Activated CD4-positive, alpha-beta T cell treated with anti-CD3 and anti-CD28 coated beads, Interleukin-10, Interleukin-2, amounts not matched to agents 100 ng/mL and 50 ng/mL, durations not matched to agents 16 hours and 8 hours (primary cell): ENCODE results near the gene PNP.
"Not testable (repeated sequence)": the region's sequence is repeated elsewhere in the genome, so short reads cannot be mapped to it uniquely, and the experiment has no call there.

ENCODE experiments used
- DNase-seq: peaks from one replicate; pipeline ENCODE4 v3.0.0-alpha.2; 2020

Gene PNP

DNA sequence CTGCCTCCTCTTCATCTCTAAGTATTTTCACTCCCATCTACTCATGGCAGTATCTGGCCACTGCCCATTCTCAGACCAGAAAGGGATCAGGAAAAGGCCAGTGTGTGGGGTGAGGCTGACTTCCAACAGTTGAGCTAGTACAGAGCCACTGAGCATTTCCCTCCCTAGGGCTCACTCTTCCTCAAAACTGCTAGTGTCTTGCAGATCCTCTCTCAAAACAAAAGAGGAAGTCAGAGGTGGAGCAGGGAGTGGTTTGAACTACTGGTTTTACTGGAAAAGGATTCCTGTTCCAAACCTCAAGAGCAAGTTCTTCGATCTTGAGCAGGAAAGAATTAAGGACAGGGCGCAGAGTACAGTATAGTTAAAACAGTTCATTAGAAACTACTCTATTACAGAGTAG, 24.4 kb downstream of the PNP start:
- no peak for DNase-seq

DNA sequence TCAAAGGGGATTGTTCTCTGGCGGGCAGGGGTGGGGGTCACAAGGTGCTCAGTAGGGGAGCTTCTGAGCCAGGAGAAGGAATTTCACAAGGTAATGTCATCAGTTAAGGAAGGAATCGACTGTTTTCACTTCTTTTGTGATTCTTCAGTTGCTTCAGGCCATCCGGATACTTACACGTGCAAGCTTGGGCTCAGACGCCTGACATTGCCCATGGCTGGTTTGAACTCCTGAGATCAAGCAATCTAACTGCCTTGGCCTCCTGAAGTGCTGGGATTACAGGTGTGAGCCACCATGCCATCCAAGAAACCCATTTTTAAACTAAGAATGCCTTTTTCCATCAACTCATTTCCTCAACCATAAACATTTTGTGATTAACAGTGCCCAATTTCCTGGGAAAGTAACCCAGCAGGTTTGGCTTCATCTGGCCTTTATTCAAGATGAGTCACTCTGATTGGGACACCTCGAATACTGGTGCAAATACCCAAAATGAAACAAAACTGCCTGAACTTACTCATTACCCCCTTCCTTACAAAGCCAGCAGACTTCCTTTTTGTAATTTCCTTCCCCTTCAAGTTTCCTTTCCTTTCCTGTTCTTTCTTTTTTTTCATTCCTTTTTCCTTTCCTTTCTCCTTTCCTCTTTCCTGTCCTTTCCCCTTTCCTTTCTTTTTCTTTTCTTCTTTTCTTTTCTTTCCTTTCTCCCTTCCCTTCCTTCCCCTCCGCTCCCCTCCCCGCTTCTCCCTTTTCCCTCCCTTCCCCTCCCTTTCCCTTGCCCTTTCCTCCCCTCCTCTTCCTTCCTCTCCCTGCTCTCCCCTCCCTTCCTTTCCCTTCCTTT, 25.9 kb downstream of the PNP start:
- peak; percentile 57 for DNase-seq

DNA sequence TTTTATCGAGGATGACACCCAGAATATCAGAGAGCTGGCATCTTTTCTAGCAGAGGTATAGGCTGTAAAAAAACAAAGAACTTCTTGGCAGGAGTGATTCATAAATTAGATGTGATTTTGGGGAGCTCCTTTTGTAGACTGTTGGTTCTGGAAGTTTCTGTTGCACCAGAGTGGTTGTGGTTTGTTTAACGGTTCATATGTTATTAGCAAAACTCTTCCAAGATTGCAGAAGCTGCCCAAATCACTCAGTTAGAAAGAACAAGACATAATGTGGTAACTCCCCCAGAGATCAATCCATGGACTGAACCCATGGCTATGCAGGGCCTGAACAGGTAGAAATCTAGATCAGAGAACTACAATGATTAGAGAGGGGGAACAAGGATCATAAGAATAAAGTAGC, 29.4 kb downstream of the PNP start:
- no peak for DNase-seq

DNA sequence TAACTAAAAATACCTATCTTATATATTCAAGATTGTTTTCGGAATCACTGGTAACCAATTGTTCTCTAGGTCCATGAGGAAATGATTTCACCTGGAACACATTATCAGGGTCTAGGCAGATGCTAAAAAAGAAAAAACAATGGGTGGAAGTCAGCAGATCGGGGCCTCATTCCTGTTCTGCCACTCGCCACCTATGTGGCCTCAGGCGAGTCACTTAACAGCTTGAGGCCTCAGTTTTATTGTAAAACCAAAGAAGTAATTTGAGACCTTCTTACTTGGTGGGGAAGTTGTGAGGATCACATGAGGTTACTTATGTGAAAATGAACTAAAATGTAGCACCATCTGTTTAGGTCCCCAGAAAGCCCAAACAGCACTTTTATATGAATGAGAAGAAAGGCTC, 29.9 kb downstream of the PNP start:
- DNase-seq: peak; percentile 13

DNA sequence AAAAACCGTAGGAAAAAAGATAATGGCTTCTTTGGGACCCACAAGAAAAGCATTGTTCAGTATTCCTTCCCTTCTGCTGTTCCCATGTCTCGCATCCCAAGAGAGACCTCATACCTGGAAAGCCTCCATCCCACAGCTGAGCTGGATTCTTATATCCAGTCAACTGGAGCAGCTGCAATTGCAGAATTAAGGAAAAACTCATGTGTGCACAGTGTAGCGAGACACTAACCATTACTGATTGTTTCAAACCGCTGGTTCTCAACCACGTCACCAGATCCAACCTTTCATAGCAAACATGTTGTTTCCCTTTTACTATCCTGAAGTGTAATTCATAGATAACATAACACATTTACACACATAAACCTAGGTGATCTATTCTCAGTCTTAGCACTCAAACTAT, 30.7 kb downstream of the PNP start:
- no peak for DNase-seq

DNA sequence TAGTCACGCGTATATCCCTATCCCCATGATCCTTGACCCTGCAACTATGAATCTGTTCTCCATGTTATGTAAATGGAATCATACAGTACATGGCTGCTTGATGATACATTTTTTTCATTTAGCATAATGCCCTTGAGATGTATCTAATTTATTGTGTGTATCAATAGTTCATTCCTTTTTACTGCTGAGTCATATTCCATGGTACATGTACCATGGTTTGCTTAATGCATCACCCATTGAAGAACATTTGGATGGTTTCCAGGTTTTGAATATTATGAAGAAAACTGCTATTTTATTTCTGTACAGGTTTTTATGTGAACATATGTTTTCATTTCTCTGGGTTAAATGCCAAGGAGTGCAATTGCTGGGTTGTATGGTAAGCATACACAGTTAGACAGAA, 32.1 kb downstream of the PNP start:
- DNase-seq: no peak

DNA sequence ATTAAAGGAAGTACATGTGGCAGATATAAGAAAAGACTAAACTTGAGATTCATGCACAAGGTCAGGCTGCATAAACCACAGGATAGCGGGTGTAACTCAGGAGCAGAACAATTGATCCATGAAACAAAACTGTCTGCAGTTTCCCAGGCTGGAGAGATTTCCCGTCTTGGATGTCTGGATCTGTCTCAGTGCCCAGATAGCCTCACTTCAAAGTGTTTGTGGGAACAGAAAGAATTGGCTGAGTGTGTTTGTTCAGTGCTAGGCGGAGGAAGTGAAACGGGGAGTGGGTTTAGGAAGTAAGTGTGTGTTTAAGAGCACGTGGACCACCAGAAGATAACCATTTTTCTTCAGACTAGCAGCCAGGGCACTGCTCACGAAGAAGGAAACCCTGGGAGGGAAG, 34.7 kb downstream of the PNP start:
- DNase-seq: no peak

DNA sequence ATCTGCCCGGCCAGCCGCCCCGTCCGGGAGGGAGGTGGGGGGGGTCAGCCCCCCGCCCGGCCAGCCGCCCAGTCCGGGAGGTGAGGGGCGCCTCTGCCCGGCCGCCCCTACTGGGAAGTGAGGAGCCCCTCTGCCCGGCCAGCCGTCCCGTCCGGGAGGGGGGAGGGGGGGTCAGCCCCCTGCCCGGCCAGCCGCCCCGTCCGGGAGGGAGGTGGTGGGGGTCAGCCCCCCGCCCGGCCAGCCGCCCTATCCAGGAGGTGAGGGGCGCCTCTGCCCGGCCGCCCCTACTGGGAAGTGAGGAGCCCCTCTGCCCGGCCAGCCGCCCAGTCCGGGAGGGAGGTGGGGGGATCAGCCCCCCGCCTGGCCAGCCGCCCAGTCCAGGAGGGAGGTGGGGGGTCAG, 37.1 kb downstream of the PNP start:
- DNase-seq: not testable (repeated sequence)

DNA sequence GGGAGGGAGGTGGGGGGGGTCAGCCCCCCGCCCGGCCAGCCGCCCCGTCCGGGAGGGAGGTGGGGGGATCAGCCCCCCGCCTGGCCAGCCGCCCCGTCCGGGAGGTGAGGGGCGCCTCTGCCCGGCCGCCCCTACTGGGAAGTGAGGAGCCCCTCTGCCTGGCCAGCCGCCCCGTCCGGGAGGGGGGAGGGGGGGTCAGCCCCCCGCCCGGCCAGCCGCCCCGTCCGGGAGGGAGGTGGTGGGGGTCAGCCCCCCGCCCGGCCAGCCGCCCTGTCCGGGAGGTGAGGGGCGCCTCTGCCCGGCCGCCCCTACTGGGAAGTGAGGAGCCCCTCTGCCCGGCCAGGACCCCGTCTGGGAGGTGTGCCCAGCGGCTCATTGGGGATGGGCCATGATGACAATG, 37.5 kb downstream of the PNP start:
- DNase-seq: not testable (repeated sequence)

DNA sequence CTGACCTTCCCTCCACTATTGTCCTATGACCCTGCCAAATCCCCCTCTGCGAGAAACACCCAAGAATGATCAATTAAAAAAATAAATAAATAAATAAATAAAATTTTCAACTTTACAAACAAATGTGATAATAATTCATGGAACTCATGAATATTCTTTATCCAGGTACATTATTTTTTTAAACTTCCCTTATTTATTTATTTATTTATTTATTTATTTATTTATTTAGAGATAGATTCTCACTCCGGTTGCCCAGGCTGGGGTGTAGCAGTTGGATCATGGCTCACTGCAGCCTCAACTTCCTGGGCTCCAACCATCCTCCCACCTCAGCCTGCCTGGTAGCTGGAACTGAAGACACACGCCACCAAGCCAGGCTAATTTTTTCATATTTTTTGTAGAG, 38.3 kb downstream of the PNP start:
- not testable (repeated sequence) for DNase-seq

DNA sequence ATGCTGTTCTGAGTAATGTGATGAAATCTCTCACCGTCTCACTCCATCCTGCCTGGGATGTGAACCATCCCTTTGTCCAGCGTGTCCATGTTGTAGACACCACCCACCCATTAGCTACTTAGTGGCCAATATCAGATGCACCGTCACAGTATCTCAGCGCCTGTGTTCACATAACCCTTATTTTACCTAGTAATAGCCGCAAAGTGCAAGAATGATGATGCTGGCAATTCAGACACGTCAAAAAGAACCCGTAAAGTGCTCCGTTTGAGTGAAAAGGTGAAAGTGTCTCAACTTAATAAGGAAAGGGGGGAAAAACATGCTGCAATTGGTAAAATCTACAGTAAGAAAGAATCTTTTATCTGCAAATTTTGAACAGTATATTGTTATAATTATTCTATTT, 39.2 kb downstream of the PNP start:
- no peak for DNase-seq

DNA sequence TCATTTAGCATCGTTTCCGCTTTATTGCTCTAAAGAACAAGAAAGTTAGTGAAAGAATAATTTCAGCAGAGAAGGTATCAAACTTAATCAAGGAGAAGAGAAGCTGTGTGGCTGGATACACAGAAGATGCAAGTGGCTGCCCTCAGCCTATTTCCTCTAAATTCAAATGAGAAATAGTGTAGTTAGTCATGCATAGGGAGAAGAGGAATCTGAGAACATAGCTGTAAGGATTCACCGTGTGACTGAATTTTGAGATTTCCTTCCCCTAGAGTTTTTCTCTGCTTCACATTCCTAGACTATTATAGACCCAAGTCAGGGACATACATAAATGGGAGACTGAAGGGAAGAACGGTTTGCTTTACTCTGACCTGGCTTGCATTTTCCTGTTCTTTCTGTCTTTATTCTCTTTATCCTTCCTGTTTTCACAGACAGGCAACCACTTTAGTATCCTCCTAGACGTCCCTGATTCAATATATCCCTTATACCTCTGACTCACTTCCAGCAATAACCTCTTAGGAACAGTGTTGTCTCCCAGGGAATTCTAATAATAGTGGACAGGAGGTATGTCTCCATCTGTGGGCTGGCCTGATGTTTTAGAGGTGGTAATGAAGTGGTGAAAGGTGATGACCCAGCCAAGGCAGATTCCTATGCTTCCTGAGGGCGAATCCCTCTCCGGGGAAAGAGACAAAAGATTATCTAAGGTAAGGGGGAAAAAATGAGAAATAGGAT, 43.1 kb downstream of the PNP start:
- DNase-seq: no peak

DNA sequence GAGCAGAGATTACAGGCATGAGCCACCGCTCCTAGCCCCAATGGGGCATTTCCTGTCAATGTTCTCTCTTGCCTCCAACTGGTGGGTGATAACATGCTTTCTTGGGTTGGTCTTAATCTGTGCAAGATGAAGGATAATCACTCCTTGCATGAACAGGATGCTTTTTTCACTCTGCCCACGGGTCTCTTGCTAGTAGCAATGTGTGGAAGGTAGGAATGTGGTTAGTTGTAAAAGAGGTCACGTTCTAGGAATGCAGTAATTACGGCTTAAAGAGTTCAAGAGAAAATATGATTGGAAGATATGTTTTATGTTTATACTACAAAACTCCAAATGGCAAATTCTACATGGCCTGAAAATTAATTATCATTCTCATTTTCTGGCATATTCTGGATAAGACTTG, 46.6 kb downstream of the PNP start:
- DNase-seq: no peak

DNA sequence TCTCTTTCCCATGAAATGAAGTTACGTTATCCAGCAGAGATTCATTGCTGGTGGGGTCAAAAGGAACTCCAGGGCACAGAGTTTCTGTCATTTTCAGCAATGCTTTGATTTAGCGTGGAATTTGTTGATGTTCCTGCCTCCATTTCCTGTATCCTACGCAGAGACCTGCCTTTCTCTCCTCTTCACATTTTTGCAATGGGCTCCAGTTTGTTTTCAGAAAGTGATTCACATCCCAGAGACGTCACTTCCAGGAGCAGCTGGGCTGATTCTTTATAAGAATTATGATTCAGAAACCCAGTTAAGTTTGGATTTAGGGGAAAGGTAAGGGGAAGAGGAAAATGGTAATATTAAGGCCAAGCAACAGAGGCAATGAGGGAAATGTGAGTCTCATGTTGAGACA, 47.7 kb downstream of the PNP start:
- no peak for DNase-seq

DNA sequence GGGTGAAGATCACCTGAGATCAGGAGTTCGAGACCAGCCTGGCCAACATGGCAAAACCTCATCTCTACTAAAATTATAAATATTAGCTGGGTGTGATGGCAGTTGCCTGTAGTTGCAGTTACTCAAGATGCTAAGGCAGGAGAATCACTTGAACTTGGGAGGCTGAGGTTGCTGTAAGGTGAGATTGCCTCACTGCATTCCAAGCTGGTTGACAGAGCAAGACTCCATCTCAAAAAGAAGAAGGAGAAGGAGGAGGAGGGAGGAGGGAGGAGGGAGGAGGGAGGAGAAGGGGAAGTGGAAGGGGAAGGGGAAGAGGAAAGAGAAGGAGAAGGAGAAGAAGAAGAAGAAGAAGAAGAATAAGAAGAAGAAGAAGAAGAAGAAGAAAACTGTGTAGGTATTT, 53.1 kb downstream of the PNP start:
- no peak for DNase-seq

DNA sequence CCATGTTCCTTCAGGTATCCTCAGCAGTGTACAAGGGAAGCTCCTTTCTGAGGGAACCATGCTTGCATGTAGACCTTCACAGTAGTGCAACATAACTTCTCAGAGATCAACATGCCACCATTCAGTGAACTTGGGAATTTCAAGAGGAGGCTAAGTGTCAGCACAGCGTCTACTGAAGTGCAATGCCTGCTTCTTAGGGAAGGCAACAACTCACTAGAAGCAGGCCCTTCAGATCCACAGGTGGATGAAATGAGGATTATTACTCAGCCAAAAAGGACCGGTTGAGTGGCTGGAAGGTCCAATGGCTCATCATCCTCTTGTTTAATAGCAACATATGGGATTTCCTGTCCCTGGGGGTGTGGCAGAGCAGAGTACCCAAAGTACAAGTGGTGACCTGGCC, 54.8 kb downstream of the PNP start:
- DNase-seq: no peak
